ENCODE measurements around the gene N4BP2L2. TPM values are rescaled to one million over a fixed set of nuclear protein-coding genes. Genes with fewer than 3 reads are reported as not detected.
A peak's percentile ranks its signal among the peaks of the same experiment; 100 is the strongest.

N4BP2L2 gene
- total and polyA plus RNA-seq, 2 of the 13 experiments (the other 11 are each of a cell fraction or from before 2014, with no cell fraction given) = 58.9 to 81.2 TPM

DNA sequence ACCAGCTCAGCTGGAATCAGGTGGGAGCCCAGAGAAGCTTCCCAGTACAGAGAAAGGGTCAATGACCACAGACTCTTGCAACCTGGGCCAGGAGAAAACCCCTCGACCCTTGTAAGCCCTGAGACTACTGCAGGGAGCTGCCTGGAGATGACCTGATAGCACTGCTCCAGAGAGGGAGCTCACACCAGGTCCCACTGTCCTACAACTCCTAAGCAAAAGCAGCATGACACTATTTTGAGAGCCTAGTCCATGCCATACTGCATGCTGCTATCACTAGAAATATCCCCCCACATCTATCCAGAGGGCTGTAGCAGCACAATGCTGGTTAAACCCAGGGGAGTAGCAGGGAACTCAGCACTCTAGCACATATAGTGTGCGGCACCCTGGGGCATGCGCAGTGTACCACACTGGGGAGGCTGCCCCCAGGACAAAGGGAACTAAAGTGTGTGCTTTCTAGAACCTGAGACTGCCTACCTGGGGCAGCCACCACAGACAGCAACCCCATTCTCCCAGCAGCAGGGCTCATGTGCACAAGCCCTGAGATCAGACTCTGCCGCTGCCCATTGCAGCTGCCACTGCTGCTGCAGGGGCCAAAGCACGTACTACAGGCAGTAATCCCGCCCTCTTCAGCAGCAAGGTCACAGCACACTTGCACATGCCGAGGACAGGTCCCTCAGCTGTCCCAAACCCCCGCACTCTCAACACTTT, 83.6 kb downstream of the N4BP2L2 start (continued):
- TF ChIP-seq, protein P1, sequence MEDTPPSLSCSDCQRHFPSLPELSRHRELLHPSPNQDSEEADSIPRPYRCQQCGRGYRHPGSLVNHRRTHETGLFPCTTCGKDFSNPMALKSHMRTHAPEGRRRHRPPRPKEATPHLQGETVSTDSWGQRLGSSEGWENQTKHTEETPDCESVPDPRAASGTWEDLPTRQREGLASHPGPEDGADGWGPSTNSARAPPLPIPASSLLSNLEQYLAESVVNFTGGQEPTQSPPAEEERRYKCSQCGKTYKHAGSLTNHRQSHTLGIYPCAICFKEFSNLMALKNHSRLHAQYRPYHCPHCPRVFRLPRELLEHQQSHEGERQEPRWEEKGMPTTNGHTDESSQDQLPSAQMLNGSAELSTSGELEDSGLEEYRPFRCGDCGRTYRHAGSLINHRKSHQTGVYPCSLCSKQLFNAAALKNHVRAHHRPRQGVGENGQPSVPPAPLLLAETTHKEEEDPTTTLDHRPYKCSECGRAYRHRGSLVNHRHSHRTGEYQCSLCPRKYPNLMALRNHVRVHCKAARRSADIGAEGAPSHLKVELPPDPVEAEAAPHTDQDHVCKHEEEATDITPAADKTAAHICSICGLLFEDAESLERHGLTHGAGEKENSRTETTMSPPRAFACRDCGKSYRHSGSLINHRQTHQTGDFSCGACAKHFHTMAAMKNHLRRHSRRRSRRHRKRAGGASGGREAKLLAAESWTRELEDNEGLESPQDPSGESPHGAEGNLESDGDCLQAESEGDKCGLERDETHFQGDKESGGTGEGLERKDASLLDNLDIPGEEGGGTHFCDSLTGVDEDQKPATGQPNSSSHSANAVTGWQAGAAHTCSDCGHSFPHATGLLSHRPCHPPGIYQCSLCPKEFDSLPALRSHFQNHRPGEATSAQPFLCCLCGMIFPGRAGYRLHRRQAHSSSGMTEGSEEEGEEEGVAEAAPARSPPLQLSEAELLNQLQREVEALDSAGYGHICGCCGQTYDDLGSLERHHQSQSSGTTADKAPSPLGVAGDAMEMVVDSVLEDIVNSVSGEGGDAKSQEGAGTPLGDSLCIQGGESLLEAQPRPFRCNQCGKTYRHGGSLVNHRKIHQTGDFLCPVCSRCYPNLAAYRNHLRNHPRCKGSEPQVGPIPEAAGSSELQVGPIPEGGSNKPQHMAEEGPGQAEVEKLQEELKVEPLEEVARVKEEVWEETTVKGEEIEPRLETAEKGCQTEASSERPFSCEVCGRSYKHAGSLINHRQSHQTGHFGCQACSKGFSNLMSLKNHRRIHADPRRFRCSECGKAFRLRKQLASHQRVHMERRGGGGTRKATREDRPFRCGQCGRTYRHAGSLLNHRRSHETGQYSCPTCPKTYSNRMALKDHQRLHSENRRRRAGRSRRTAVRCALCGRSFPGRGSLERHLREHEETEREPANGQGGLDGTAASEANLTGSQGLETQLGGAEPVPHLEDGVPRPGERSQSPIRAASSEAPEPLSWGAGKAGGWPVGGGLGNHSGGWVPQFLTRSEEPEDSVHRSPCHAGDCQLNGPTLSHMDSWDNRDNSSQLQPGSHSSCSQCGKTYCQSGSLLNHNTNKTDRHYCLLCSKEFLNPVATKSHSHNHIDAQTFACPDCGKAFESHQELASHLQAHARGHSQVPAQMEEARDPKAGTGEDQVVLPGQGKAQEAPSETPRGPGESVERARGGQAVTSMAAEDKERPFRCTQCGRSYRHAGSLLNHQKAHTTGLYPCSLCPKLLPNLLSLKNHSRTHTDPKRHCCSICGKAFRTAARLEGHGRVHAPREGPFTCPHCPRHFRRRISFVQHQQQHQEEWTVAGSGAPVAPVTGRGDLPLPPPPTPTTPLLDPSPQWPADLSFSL (CRISPR knock-in tag; IDR thresholded peaks at IDR 0.05) = no peak
- TF ChIP-seq, protein P2, sequence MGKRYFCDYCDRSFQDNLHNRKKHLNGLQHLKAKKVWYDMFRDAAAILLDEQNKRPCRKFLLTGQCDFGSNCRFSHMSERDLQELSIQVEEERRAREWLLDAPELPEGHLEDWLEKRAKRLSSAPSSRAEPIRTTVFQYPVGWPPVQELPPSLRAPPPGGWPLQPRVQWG (CRISPR knock-in tag; IDR thresholded peaks at IDR 0.05; ENCODE audit: borderline replicate concordance, low read depth) = no peak
- TF ChIP-seq NFKB2 (CRISPR knock-in tag; IDR thresholded peaks at IDR 0.05; ENCODE audit: borderline replicate concordance) = peak; percentile 47; the same call in 1 of the 2 replicates
- no peak for TF ChIP-seq ZNF543 (CRISPR knock-in tag; IDR thresholded peaks at IDR 0.05)
- TF ChIP-seq SMYD3 (CRISPR knock-in tag; IDR thresholded peaks at IDR 0.05) = no peak
- peak; percentile 41; the same call in 1 of the 2 replicates for TF ChIP-seq CBX5 (CRISPR knock-in tag; IDR thresholded peaks at IDR 0.05; ENCODE audit: borderline replicate concordance)
- no peak for TF ChIP-seq FOXK1 (CRISPR knock-in tag; IDR thresholded peaks at IDR 0.05; ENCODE audit: borderline replicate concordance, low read depth)
- TF ChIP-seq HMG20B (CRISPR knock-in tag; conservative IDR thresholded peaks at IDR 0.05) = no peak
- TF ChIP-seq ZNF788 (CRISPR knock-in tag; IDR thresholded peaks at IDR 0.05; ENCODE audit: borderline replicate concordance) = peak; percentile 57; the same call in 1 of the 2 replicates
- TF ChIP-seq ZSCAN12 (CRISPR knock-in tag; IDR thresholded peaks at IDR 0.05) = no peak
- TF ChIP-seq ZNF75D (CRISPR knock-in tag; IDR thresholded peaks at IDR 0.05; ENCODE audit: borderline replicate concordance) = no peak
- no peak for TF ChIP-seq KLF13 (CRISPR knock-in tag; IDR thresholded peaks at IDR 0.05)
- no peak for TF ChIP-seq ZC3H4 (CRISPR knock-in tag; IDR thresholded peaks at IDR 0.05; ENCODE audit: borderline replicate concordance)
- 0 out of 2 replicates have a peak, but pooled peaks have one; percentile 30 for TF ChIP-seq NR2F6 (IDR thresholded peaks at IDR 0.05)
- TF ChIP-seq NR2F6 (CRISPR knock-in tag; IDR thresholded peaks at IDR 0.05) = peak; percentile 74
- no peak for TF ChIP-seq NAIF1 (CRISPR knock-in tag; IDR thresholded peaks at IDR 0.05; ENCODE audit: borderline replicate concordance)
- TF ChIP-seq SP4 (CRISPR knock-in tag; IDR thresholded peaks at IDR 0.05) = 0 out of 2 replicates have a peak, but pooled peaks have one; percentile 56
- TF ChIP-seq, protein P3, sequence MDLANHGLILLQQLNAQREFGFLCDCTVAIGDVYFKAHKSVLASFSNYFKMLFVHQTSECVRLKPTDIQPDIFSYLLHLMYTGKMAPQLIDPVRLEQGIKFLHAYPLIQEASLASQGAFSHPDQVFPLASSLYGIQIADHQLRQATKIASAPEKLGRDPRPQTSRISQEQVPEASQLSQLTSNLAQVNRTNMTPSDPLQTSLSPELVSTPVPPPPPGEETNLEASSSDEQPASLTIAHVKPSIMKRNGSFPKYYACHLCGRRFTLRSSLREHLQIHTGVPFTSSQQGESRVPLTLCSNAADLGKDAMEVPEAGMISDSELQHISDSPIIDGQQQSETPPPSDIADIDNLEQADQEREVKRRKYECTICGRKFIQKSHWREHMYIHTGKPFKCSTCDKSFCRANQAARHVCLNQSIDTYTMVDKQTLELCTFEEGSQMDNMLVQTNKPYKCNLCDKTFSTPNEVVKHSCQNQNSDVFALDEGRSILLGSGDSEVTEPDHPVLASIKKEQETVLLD (CRISPR knock-in tag; IDR thresholded peaks at IDR 0.05; ENCODE audit: low read depth) = no peak
- TF ChIP-seq SALL1 (CRISPR knock-in tag; IDR thresholded peaks at IDR 0.05) = peak; percentile 76
- peak; percentile 47; the same call in 1 of the 2 replicates for TF ChIP-seq TARDBP (CRISPR knock-in tag; IDR thresholded peaks at IDR 0.05)
- TF ChIP-seq, protein P4, sequence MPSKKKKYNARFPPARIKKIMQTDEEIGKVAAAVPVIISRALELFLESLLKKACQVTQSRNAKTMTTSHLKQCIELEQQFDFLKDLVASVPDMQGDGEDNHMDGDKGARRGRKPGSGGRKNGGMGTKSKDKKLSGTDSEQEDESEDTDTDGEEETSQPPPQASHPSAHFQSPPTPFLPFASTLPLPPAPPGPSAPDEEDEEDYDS (CRISPR knock-in tag; IDR thresholded peaks at IDR 0.05) = peak; percentile 35; the same call in 1 of the 2 replicates
- no peak for TF ChIP-seq TEAD2 (CRISPR knock-in tag; IDR thresholded peaks at IDR 0.05)
- no peak for TF ChIP-seq RAD51 (IDR thresholded peaks at IDR 0.05; ENCODE audit: borderline replicate concordance)
